ENCODE measurements around the gene CRACDL.

CRACDL gene

GRCh38 chr2:98749066-98749450 is 187.0 kb downstream of the CRACDL start:
- no peak overlapping the region for H3K27ac ChIP-seq
- no peak for TF ChIP-seq ZFX (IDR thresholded peaks at IDR 0.05; ENCODE audit: borderline replicate concordance)
- no peak for TF ChIP-seq CTCF (IDR thresholded peaks at IDR 0.05)

- TF ChIP-seq CTCF (IDR thresholded peaks at IDR 0.05), result no peak
- no peak for TF ChIP-seq ZFX (IDR thresholded peaks at IDR 0.05; ENCODE audit: borderline replicate concordance)
- H3K27ac ChIP-seq, result no peak overlapping the region
These were observed 187.5 kb downstream of the CRACDL start for GRCh38 chr2:98748292-98749065.

GRCh38 chr2:98747888-98748287 is 188.1 kb downstream of the CRACDL start:
- no peak for TF ChIP-seq CTCF (IDR thresholded peaks at IDR 0.05)
- TF ChIP-seq ZFX (IDR thresholded peaks at IDR 0.05; ENCODE audit: borderline replicate concordance), result no peak
- no peak overlapping the region for H3K27ac ChIP-seq

- no peak for TF ChIP-seq CTCF (IDR thresholded peaks at IDR 0.05)
- no peak for TF ChIP-seq ZFX (IDR thresholded peaks at IDR 0.05; ENCODE audit: borderline replicate concordance)
- H3K27ac ChIP-seq, result no peak overlapping the region
These were observed 189.6 kb downstream of the CRACDL start for GRCh38 chr2:98746426-98746825.

- no peak overlapping the region for H3K27ac ChIP-seq
These were observed 191.4 kb downstream of the CRACDL start for GRCh38 chr2:98744595-98744994.

More at GRCh38 chr2:98744595-98744994, 191.4 kb downstream of the CRACDL start:
- TF ChIP-seq CTCF (IDR thresholded peaks at IDR 0.05), result no peak
- TF ChIP-seq ZFX (IDR thresholded peaks at IDR 0.05; ENCODE audit: borderline replicate concordance), result no peak
